Lung microvascular endothelial cell (primary cell): ENCODE measurements around the gene PEPD. TPM values are rescaled to one million over a fixed set of nuclear protein-coding genes. Genes with fewer than 3 reads are reported as not detected.

Experiments
- DNase-seq, 2 donors: peaks; one replicate each; pipeline versions ENCODE4 v3.0.0 to v3.0.0-alpha.2; 2010; ENCODE audit warnings: low read depth in 2 of 2
- total RNA-seq: library from RNA; depleted of rRNA; stranded (reverse); fragments of >200 nt; gene quantifications from 2 replicates; pipeline ENCODE4 v1.2.1, GENCODE V29; 2014

Gene PEPD
- total RNA-seq, 1 donor from 2014 or later = 89.3 TPM

DNA sequence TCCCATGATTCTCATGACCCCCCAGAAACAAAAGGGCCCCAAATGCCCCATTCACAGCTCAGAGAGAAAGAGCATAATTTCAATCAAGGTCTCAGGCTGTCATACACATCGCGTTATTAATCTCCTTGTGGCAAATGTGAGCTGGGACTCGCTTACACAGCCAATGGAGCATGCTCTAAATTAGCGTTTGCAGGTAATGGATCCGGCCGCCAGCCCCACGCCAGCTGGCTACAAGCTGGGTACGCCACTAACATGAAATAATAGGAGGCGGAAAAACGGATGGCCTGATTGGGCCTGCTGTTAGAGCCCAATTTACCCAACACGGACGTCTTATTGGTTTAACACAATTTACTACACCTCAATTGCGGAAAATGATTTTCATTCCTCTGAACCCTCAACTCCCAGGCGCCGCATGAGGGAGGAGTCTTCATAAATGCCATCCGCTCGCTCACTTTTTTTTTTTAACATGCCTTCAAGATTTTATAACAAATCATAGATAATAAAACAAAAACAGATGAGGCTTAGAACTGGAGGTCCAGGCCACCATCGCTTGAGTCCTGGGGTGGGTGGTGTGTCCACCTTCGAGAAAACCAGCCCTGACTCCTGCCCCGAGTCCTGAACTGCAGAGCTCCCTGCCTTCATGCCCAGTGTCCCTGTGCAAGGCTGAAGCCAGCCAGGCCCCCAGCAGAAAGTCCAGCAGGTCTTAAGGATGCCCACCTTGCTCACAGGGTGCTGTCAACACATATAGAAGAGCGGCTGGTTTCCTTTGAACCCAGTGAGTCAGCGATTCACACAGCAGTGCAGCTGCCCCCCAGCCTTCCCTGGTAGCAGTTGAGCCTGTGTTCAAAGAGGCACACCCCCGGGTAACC, 62.1 kb downstream of the PEPD start:
- DNase-seq = no peak

DNA sequence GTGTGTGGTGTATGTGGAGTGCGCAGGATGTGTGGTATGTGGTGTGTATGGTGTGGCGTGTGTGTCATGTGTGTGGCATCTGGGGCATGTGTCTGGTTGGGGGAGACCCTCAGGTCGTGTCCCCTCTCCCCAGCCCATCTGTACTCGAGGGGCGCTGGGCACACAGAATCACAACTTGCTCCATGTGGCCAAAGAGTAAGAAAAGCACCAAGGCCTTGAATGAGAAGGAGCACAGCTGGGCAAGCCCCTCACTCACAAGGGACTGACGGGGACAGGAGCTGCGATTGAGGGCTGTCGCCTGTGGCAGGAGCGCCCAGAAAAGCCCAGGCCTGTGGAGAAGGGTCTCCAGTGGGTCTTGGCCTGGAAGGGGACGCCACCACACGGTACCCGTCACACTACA, 62.8 kb downstream of the PEPD start:
- DNase-seq = no peak

DNA sequence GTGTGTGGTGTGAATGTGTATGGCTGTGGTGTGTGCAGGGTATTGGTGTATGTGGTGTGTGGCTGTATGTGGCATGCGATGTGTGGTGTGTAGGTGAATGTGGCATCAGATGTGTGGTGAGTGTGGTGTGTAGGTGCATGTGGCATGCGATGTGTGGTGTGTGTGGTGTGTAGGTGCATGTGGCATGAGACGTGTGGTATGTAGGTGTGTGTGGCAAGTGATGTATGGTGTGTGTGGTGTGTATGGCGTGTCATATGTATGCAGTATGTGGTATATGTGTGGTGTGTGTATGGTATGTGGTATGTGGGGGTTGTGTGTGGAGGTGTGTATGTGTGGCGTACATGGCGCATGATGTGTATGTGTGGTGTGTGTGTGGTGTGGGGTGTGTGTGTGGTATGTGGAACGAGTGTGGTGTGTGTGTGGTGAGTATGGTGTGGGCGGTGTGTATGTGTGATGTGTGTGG, 63.4 kb downstream of the PEPD start:
- DNase-seq = no peak

DNA sequence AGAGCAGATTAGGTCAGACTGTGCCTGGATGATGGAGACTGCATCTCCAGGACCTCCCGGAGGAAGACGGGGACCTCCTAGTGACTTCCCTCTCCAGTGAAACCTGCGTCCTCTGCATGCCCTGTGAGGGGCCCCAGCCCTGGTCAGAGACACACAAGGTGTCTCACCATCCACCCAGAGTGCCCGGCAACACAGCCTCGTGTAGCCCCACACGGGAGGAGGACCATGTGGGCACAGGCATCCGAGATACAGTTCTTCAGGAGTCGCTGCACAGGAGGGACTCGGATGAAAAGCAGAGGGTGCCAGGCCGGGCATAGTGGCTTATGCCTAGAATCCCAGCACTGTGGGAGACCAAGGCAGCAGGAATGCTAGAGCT, 64.8 kb downstream of the PEPD start:
- no peak for DNase-seq

DNA sequence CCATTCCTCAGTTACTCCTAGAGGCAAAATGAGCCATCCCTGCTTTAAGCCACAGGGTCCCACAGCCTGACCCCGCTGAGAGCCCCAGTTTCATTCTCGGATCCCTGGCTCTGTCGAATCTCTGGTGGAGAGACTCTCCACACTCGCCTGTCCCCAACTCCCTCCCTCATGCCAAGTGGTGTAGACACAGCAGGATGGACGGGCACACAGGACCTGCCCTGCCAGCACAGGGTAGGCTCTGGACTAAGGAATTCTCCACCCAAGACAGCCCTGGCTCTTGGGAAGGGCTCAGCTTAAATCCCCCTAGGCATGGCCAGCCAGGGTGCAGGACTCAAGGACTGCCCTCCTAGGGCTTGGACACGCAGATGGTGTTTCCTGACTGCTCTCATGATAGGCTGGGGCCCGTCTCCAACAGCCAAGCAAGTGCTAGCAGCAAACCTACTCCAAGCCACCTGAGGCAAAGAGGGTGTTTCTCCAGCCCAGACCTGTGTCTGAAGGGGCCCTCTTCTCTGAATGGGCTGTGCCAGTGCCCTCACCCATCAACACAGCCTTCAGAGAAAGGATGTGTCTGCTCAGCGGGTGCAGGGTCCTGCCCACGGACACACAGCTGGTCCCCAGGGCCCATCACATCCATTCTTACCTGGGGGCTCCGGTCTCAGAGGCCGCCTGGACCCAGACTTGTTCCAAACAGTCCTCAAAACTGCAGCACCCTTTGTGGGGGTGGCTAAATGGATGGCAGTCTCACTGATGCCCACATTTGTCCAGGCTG, 65.3 kb downstream of the PEPD start:
- DNase-seq = no peak

DNA sequence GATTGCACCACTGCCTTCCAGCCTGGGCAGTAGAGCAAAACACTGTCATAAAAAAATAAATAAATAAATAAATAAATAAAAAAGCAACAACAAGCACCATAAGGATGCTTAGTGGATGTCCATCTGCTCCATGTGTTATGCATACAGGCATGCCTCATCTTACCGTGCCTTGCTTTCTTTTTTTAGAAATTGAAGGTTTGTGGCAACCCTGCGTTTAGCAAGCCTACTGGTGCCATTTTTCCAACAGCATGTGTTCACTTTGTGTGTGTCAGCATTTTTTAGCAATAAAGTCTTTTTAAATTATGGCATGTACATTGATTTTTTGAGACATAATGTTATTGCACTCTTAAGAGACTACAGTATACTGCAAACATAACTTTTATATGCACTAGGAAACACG, 68.3 kb downstream of the PEPD start:
- no peak for DNase-seq

DNA sequence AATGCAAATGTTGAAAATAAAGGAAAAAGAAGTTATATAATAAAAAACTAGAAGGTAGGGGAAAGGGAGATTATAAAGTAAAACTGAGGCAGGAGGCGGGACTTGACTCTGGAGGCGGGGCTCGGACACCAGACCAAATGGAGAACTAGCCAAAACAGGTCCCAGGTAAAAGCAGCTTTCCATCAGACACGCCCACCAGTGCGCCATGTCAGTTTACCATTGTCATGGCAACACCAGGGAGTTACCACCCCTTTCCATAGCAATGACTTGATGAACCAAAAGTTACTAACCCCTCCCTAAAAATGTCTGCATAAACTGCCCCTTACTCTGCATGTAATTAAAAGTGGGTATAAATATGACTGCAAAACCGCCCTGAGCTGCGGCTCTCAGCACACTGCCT, 70.9 kb downstream of the PEPD start:
- no peak for DNase-seq

DNA sequence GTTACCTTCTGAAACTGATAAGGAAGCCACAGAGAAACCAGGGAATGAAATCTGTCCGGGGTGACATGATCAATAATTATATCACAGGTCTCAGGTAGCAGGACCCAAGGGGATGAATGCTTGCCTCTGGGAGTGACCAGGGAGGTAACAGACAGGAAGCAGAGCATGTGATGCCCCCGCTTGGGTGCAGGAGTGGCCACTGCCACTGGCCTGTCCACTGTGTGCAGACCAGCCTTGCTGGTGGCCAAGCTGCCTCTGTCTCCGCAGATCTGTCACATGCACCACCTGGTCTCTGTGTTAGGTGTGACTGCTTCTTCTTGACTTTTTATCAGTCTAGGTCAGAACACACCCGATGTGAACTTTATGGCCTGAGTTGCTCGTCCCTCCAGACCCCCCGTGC, 71.8 kb downstream of the PEPD start:
- DNase-seq = no peak

DNA sequence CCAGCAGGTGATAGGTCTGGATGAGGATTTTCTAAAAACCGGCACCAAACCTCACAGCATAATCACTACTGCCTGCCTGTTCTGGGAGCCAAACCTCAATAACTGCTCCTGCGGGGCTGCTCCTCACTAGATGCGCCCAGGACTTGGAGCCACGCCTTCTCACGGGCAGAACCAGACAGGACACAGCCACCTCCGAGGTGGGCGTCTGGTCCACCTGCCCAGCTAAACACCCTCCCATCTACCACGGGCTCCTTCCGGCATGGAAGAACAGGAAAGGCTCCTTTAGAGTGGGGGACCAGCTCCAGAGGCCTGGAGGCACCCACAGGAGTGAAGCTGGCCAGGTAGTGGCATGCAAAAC, 73.5 kb downstream of the PEPD start:
- no peak for DNase-seq

DNA sequence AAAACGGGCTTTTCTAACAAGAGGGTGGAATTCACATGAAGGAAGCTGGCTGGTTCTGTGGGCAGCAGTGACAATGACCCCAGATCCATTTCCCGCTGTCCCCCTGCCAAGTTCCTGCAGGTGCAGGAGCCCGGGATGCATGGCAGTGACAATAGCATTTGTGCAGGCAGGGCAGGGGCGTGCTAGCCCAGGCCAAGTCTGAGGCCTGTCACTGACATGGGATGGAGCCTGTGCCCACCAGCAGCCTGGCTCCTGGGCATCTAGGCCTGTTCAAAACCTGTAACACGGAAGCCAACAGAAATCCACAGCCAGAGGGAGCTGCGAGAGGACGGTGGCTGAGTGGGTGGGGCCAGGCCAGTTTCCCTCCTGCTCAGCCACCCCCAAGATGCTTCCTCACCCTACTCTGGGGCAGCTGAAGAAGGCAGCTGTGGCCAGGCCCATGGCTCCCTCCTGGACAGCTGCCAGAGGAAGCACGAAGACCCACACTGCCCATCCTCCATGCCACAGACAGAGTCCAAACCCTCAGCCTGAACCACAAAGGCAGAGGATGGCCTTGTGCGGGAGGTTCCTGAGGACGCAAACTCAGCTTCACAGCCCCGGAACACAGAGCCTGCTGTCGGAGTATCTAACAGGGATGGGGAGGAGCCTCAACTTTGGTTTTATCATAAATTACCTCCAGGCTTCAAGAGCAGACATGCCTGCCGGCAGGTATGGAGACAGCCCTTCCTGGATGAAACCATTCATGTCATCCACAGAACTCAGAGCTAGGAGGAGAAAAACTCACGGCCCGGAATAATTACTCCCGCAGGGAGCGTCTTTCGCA, 74.0 kb downstream of the PEPD start:
- no peak for DNase-seq

DNA sequence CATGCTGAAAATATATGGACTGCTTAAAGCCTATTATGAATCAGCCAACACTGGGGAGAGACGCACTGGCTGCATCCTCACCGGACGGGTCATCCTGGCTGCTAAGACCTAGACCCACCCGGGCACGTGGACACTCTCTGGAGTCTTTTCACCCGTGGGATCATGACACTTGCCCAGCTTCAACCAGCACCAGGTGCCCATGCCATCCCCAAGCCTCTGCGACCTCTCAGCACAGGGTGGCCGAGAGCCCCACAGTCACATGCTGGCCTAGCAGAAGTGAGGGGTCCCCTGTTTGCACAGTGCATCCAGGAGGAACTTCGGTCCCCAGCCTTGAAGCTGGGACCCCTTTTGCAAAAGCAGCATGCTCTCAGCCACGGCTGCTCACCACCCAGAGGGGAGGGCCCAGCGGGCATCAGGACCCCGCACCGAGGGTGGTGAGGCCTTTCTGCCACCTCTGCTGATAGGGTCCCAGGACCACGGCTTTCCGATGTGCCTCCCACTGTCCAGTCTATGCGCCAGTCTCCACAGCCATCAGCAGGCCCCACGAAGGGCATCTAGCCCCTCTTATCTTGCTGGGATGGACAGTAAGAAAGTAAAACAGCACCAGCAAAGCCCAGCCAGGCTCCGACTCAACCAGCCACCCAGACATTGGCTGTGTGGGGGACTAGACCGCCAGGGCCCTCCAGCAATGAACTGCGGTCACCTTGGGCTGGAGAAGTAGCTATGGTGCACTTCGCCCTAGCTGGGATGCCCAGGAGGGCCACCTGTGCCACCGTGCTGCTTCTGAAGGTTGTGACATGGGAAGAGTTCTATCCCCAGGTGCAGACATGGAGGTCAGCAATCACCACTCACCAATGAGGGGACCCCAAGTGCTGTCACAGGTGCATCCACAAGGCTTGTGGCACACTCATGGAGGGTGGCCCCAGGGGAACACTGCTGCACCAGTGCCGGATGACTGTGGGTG, 75.0 kb downstream of the PEPD start:
- no peak for DNase-seq

DNA sequence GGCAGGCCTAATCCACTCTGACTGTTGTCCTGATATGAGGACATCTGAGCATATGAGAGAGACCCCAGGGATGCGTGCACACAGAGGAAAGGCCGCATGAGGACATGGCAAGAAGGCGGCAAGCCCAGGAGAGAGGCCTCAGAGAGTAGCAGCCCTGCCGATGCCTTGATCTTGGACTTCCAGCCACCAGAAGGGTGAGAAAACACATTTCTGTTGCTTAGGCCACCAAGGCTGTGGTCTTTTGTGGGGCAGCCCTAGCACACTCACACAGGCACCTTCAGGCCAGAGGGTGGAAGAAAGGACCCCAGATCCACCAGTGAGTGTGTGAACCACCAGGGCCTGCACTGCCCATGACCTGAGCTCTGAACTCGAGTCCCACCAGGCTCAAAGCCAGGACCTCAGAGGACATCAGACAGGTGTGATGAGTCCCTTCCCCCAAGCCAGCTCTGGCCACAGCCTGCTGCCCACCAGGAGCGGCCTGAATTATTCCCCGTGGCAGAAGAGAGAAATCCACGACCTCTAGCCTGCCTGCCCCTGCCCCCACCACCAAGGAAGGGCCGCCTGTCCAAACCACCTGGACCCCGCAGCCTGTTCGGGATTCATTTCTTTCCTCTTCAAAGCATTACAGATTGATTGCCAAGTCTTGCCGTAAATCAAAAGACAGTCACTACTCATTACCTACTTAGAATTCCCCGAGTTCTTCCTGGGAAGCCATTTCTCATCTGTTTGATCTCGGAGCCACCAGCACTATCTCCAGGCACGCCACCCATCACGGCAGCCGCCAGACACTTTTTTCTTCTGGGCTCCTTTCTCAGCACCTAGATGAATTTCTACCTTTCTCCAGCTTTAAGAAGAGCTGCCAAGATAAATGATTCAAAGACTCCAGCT, 75.9 kb downstream of the PEPD start:
- no peak for DNase-seq

DNA sequence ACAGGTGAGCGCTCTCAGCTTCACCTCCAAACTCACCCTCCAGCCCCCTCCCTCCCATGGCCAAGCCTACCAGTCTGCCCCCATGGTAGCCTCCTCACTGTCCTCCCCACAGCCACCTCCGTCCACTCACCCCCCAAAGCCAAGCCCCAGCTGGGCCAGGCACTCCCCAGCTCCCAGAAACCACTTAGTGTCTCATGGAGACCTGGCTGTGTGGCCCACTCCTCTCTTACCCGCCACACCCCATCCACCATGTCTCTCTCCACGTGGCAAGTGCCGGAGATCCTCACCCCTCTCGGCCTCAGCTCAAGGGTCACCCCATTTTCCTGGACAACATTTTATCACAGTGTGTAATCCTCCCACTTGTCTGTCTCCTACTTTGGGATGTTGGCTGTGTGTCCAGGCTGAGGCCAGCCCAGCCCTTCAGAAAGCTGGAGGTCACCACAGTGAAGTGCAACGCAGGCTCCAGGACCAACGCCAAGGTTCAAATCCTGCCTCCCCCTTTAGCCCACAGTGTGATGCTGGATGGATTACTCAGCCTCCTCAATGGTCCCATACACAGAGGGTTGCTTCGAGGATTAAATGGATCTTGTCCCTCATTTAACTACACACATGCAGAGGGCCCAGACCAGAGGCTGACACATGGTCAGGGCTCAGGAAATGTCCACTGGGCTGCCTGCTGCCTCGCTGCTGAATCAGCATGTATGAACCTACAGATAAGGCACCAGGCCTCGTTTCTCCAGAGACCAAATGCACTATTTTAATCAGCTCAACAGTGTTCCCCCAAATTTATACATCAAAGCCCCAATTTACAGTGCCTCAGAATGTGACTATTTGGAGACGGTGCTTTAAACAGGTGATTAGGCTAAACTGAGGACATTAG, 76.8 kb downstream of the PEPD start:
- no peak for DNase-seq

DNA sequence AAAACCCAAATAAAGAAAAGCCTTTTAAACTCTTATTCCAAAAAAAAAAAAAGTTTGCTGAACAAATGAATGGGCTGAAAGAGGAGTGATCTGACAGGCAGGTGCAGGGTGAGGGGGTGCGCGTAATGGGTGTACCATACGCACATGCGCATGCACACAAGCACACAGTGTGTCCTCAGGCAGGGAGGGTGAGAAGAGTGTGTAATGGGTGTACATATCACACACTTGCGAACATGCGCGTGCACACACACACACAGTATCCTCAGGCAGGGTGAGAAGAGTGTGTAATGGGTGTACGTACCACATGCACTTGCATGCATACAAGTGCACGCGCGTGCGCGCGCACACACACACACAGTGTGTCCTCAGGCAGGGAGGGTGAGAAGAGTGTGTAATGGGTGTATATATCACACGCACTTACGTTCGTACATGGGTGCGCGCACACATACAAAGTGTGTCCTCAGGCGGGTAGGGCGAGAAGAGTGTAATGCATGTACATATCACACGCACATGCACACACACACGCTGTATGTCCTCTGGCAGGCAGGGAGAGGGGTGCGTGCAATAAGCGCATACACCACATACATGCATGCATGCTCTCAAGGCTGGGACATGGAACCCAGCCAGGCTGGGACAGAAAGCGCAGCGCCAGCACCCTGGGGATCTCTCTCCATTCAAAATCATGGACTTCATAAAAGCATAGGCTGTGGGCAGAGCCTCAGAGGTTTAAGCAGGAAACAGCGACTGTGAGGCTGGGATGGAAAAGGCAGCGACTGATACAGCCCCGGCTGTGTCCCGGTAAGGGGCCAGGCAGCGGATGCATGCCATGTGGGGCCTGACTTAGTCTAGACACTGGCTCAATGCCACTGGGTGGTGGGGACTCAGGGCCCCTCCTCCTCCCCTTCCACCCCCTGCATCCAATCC, 77.7 kb downstream of the PEPD start:
- DNase-seq = no peak

DNA sequence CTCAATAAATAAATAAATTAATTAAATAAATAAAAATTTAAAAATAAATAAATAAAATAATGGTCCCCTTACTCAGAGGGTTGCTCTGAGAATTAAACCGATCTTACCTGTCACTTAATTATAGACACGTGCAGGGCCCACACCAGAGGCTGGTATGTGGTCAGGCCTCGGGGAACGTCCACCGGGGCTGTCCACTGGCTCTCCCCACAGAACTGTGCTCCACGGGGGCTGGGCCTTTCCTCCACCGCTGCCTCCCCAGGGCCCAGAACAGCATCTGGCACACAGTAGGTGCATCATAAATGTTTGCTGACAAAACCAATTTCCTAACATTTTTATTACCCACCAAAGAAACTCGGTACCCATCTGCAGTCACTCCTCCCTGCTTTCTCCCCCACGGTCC, 78.9 kb downstream of the PEPD start:
- no peak for DNase-seq

DNA sequence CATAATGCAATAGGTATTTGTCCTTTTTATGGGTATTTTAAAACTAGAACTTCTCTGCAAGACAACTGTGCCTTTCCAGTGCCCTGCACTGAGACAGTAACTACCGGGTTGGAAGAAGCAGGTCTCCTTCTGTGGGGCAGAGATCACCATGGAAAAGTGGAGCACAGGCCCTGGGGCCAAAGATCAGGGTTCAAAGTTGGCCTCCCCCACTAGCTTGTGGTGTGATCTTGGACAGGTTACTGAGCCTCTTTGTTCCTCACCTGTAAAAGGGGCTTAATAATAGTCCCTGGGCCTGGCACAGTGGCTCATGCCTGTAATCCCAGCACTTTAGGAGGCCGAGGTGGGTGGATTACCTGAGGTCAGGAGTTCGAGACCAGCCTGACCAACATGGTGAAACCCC, 79.8 kb downstream of the PEPD start:
- no peak for DNase-seq

DNA sequence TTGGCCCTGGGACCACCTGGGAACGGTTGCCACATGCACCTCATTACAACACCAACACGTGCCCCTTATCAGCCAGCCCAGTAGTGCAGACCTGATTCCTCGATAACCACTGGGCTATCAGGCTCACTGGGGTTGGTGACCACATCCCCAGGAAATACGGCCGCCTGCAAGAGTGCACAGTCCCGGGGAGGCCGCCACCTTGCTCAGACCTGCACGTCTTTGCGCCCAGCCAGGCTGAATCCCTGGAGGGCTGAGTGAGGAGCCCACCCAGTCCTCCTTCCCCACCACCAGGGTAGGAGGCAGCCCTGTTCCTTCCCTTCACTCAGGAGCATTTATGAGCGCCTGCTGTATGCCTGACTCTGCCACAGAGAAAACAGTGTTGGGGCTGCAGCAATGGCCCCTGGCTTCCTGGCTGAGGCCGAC, 80.3 kb downstream of the PEPD start:
- no peak for DNase-seq

DNA sequence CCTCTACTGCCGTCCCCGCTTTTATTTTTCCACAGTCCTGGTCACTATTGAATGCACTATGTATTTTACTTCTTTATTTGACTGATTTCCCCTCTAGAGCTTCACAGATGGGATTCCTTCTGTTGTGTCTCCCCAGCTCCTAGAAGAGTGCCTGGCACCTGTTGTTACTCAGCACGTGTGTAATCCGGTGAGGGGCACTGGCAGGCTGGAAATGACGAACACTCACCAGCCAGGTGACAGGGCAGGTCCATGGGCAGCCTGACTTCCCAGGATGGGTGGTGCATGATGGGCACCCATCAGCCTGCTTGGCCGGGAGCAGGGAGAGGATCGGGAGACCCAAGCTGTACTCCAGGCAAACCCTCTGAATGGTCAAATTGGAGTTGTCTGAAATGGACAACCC, 80.9 kb downstream of the PEPD start:
- no peak for DNase-seq
